Testis (tissue), 3 donors: ENCODE results near the gene CLCN6. TPM values are rescaled to one million over a fixed set of nuclear protein-coding genes. Genes with fewer than 3 reads are reported as not detected.

Experiments
- DNase-seq: peaks from one replicate; pipeline ENCODE4 v3.0.0-alpha.2; 2019
- H3K27ac ChIP-seq, 2 donors: fragments of 200-600 bp; sonication (generic); one replicate each; pipeline ENCODE4 v1.5.1; 2019
- H3K27me3 ChIP-seq: fragments of 200-600 bp; sonication (generic); one replicate; pipeline ENCODE4 v1.5.1; 2019
- H3K36me3 ChIP-seq: fragments of 200-600 bp; sonication (generic); one replicate; pipeline ENCODE4 v1.5.1; 2017; ENCODE audit warnings: low read depth; ENCODE audit errors: missing control alignments
- H3K4me1 ChIP-seq: fragments of 200-600 bp; sonication (generic); one replicate; pipeline ENCODE4 v1.5.1; 2019
- H3K4me3 ChIP-seq, 2 donors: fragments of 200-600 bp; sonication (generic); one replicate each; pipeline ENCODE4 v1.5.1; 2017 to 2019
- H3K9me3 ChIP-seq: fragments of 200-600 bp; sonication (generic); one replicate; pipeline ENCODE4 v1.5.1; 2017
- CTCF ChIP-seq, 3 experiments: fragments of 450-650 bp in 2 of 3; fragments of 200-600 bp in 1 of 3; sonication (generic) in 1 of 3; IDR thresholded peaks; one replicate each; pipeline ENCODE4 v1.5.1; 2016 to 2019; ENCODE audit warnings: antibody characterized with exemption in 3 of 3, mild to moderate bottlenecking in 2 of 3, moderate library complexity in 1 of 3
- WGBS, 2 donors: methylation state at CpG; one replicate each; pipeline ENCODE4 v1.1.5; 2018; 5-methylcytosine and 5-hydroxymethylcytosine counted together
- intact Hi-C: fragments of 100-400 bp; cut with DNase I; formaldehyde crosslinking; loops from one replicate; pipeline ENCODE4 v1.15.1; 2023; ENCODE audit warnings: low total_unique reads
- polyA plus RNA-seq: library from polyadenylated mRNA; stranded (reverse); fragments of 350-450 nt; fragmentation: Illumina TruSeq; extraction: RNeasy Lipid Tissue Mini Kit (QIAGEN cat#74804); gene quantifications from one replicate; pipeline ENCODE4 v1.2.3, GENCODE V29; 2014; ENCODE audit warnings: low read depth, low replicate concordance; ENCODE audit not compliant: insufficient read depth
- small RNA-seq, 2 donors: library from RNA; depleted of rRNA; stranded (forward); fragments of <200 nt; gene quantifications; one replicate each; pipeline ENCODE3, GENCODE V24; 2016
- total RNA-seq, 2 donors: library from RNA; depleted of rRNA; stranded (reverse); fragments of >200 nt; gene quantifications; one replicate each; pipeline ENCODE4 v1.2.3, GENCODE V29; 2016

Gene CLCN6
- total and polyA plus RNA-seq, 3 donors from 2014 or later = 47.9 to 91.7 (median 57.1) TPM

GRCh38 chr1:11891433-11892186 is 85.6 kb downstream of the CLCN6 start:
- Histone ChIP-seq H3K36me3 (no peaks in the 10 kb centered on the region), H3K27me3 (no peaks in the 10 kb centered on the region), H3K4me3 (no peak overlapping the region), H3K4me1 (no peaks in the 10 kb centered on the region), H3K27ac (no peak overlapping the region), H3K9me3 (no peaks in the 10 kb centered on the region)
- no peak for TF ChIP-seq CTCF (IDR thresholded peaks at IDR 0.05)
- WGBS, 2 donors = 86 to 91% methylated on average over 6 of the region's 6 CpGs
- intact Hi-C loops = no loop called here
- no peak for DNase-seq

Small RNA genes within 50 kb of the gene (small RNA-seq; reads per million reads assigned to genes)
- gene RF02156 (0 reads per million in 2 donors), gene RF02157 (0 reads per million in 2 donors), gene RF02158 (0 reads per million in 2 donors)

Other genes with a start within 250 kb of the CLCN6 start
- gene FBXO2, start 151.8 kb upstream of the CLCN6 start, total RNA-seq = 10 to 100 TPM; 11.3 to 17.3 TPM
- 19.0 TPM for gene FBXO2, start 151.8 kb upstream of the CLCN6 start, polyA plus RNA-seq
- gene FBXO44, start 151.3 kb upstream of the CLCN6 start, total RNA-seq = 10 to 100 TPM; 28.0 to 31.3 TPM
- gene FBXO44, start 151.3 kb upstream of the CLCN6 start, polyA plus RNA-seq = 36.4 TPM
- gene FBXO6, start 142.0 kb upstream of the CLCN6 start, total RNA-seq = 10 to 100 TPM in 1 of 2 donors, 1 to 10 TPM in 1; 7.8 to 17.3 TPM
- 15.8 TPM for gene FBXO6, start 142.0 kb upstream of the CLCN6 start, polyA plus RNA-seq
- gene MAD2L2, start 125.0 kb upstream of the CLCN6 start, total RNA-seq = 100 to 1,000 TPM; 115 to 116 TPM
- gene MAD2L2, start 125.0 kb upstream of the CLCN6 start, polyA plus RNA-seq = 77.0 TPM
- gene DRAXIN, start 114.5 kb upstream of the CLCN6 start, total RNA-seq = under 1 TPM; 0.79 to 0.93 TPM
- 0.53 TPM for gene DRAXIN, start 114.5 kb upstream of the CLCN6 start, polyA plus RNA-seq
- gene AGTRAP, start 70.1 kb upstream of the CLCN6 start, total RNA-seq = 10 to 100 TPM; 64.1 to 75.3 TPM
- gene AGTRAP, start 70.1 kb upstream of the CLCN6 start, polyA plus RNA-seq = 49.2 TPM
- gene C1orf167, start 44.0 kb upstream of the CLCN6 start, total RNA-seq = 10 to 100 TPM; 26.0 to 34.5 TPM
- gene C1orf167, start 44.0 kb upstream of the CLCN6 start, polyA plus RNA-seq = 64.2 TPM
- gene MTHFR, start 227 bp upstream of the CLCN6 start, total RNA-seq = 10 to 100 TPM; 68.3 to 78.3 TPM
- gene MTHFR, start 227 bp upstream of the CLCN6 start, polyA plus RNA-seq = 30.4 TPM
- gene NPPA, start 41.6 kb downstream of the CLCN6 start, total RNA-seq = not detected
- gene NPPA, start 41.6 kb downstream of the CLCN6 start, polyA plus RNA-seq = not detected
- under 1 TPM in 1 of 2 donors, not detected in 1; 0.50 TPM for gene NPPB, start 52.8 kb downstream of the CLCN6 start, total RNA-seq
- not detected for gene NPPB, start 52.8 kb downstream of the CLCN6 start, polyA plus RNA-seq
- gene KIAA2013, start 120.2 kb downstream of the CLCN6 start, total RNA-seq = 100 to 1,000 TPM; 140 to 144 TPM
- 73.5 TPM for gene KIAA2013, start 120.2 kb downstream of the CLCN6 start, polyA plus RNA-seq
- gene PLOD1, start 128.5 kb downstream of the CLCN6 start, total RNA-seq = 10 to 100 TPM; 33.1 to 62.0 TPM
- 41.3 TPM for gene PLOD1, start 128.5 kb downstream of the CLCN6 start, polyA plus RNA-seq
- 10 to 100 TPM; 77.5 to 95.3 TPM for gene MFN2, start 174.3 kb downstream of the CLCN6 start, total RNA-seq
- 80.0 TPM for gene MFN2, start 174.3 kb downstream of the CLCN6 start, polyA plus RNA-seq
- 10 to 100 TPM; 69.8 to 83.9 TPM for gene MIIP, start 213.3 kb downstream of the CLCN6 start, total RNA-seq
- gene MIIP, start 213.3 kb downstream of the CLCN6 start, polyA plus RNA-seq = 44.5 TPM